ENCODE results near the gene SERAC1. TPM values are rescaled to one million over a fixed set of nuclear protein-coding genes. Genes with fewer than 3 reads are reported as not detected.
A peak's percentile ranks its signal among the peaks of the same experiment; 100 is the strongest.
"Not testable (repeated sequence)": the region's sequence is repeated elsewhere in the genome, so short reads cannot be mapped to it uniquely, and the experiment has no call there.

Gene SERAC1
- total RNA-seq, 8 experiments from 2014 or later, result 5.5 to 17.3 (median 10.1) TPM

GRCh38 chr6:158165919-158166416, 2.1 kb downstream of the SERAC1 start:
- H3K27ac ChIP-seq, result no peak overlapping the region
- H3K4me3 ChIP-seq, result no peak overlapping the region
- peaks cover 2 to 6% of the 10 kb centered on the region in 2 donors for H3K4me1 ChIP-seq (replicated peaks in 1 of 2)
- in situ Hi-C loops (cut with MboI; ENCODE audit: low pct_unique_long_range_greater_than_20kb in 2 of 9, low sequenced_read_pairs in 9 of 9, unreplicated experiment in 9 of 9), result no loop called here
- no peak for ATAC-seq (replicated peaks in 6 of 8)
- WGBS, 10 experiments, result 87 to 100% (median 100%) methylated on average over 1 of the region's 1 CpG; no CpG with 5 or more reads in 2 of the 10 experiments

- Histone ChIP-seq H3K4me3 (no peak overlapping the region), H3K4me1 (replicated peaks in 1 of 2) (peaks cover 2 to 6% of the 10 kb centered on the region in 2 donors), H3K27ac (no peak overlapping the region)
- 40 to 100% (median 85%) methylated on average over 1 to 3 of the region's 3 CpGs for WGBS, 10 experiments
- no peak for ATAC-seq (replicated peaks in 6 of 8)
- in situ Hi-C loops (cut with MboI; ENCODE audit: low pct_unique_long_range_greater_than_20kb in 2 of 9, low sequenced_read_pairs in 9 of 9, unreplicated experiment in 9 of 9), result no loop called here
Observed at GRCh38 chr6:158164579-158165170, 3.4 kb downstream of the SERAC1 start.

GRCh38 chr6:158161566-158162254, 6.4 kb downstream of the SERAC1 start:
- ATAC-seq (replicated peaks in 6 of 8), result peak in 3 of 8 experiments; percentile 62 to 95 (median 90)
- H3K27ac ChIP-seq, result no peak overlapping the region
- H3K4me1 ChIP-seq (replicated peaks in 1 of 2), result peaks cover 0 to 4% of the 10 kb centered on the region in 2 donors
- in situ Hi-C loops (cut with MboI; ENCODE audit: low pct_unique_long_range_greater_than_20kb in 2 of 9, low sequenced_read_pairs in 9 of 9, unreplicated experiment in 9 of 9), result no loop called here
- H3K4me3 ChIP-seq, result no peak overlapping the region
- 0 to 100% (median 67%) methylated on average over 1 to 5 of the region's 5 CpGs; no CpG with 5 or more reads in 1 of the 10 experiments for WGBS, 10 experiments

- in situ Hi-C loops (cut with MboI; ENCODE audit: low pct_unique_long_range_greater_than_20kb in 2 of 9, low sequenced_read_pairs in 9 of 9, unreplicated experiment in 9 of 9), result no loop called here
Observed at GRCh38 chr6:158160932-158161539, 7.0 kb downstream of the SERAC1 start.

GRCh38 chr6:158158748-158159147, 9.3 kb downstream of the SERAC1 start:
- Histone ChIP-seq H3K27ac (no peak overlapping the region), H3K4me1 (replicated peaks in 1 of 2) (no peaks in the 10 kb centered on the region), H3K4me3 (no peak overlapping the region)
- WGBS, 10 experiments, result 14 to 100% (median 70%) methylated on average over 1 to 2 of the region's 2 CpGs; no CpG with 5 or more reads in 1 of the 10 experiments
- in situ Hi-C loops (cut with MboI; ENCODE audit: low pct_unique_long_range_greater_than_20kb in 2 of 9, low sequenced_read_pairs in 9 of 9, unreplicated experiment in 9 of 9), result no loop called here
- peak in 1 of 8 experiments; percentile 46 for ATAC-seq (replicated peaks in 6 of 8)

More at GRCh38 chr6:158160932-158161539, 7.0 kb downstream of the SERAC1 start:
- H3K4me3 ChIP-seq, result no peak overlapping the region
- 67 to 100% (median 93%) methylated on average over 1 to 3 of the region's 3 CpGs; no CpG with 5 or more reads in 2 of the 10 experiments for WGBS, 10 experiments
- no peak overlapping the region for H3K27ac ChIP-seq
- no peak for ATAC-seq (replicated peaks in 6 of 8)
- H3K4me1 ChIP-seq (replicated peaks in 1 of 2), result no peaks in the 10 kb centered on the region

- in situ Hi-C loops (cut with MboI; ENCODE audit: low pct_unique_long_range_greater_than_20kb in 2 of 9, low sequenced_read_pairs in 9 of 9, unreplicated experiment in 9 of 9), result no loop called here
- 40 to 100% (median 71%) methylated on average over 1 to 2 of the region's 2 CpGs; no CpG with 5 or more reads in 3 of the 10 experiments for WGBS, 10 experiments
- H3K4me3 ChIP-seq, result no peak overlapping the region
- ATAC-seq (replicated peaks in 6 of 8), result no peak
- H3K4me1 ChIP-seq (replicated peaks in 1 of 2), result no peaks in the 10 kb centered on the region
- no peak overlapping the region for H3K27ac ChIP-seq
Observed at GRCh38 chr6:158158123-158158522, 9.9 kb downstream of the SERAC1 start.

GRCh38 chr6:158157064-158157764, 10.8 kb downstream of the SERAC1 start:
- ATAC-seq (replicated peaks in 6 of 8), result no peak
- WGBS, 10 experiments, result 85 to 100% (median 98%) methylated on average over 1 to 5 of the region's 5 CpGs

GRCh38 chr6:158154816-158155215, 13.2 kb downstream of the SERAC1 start:
- in situ Hi-C loops (cut with MboI; ENCODE audit: low pct_unique_long_range_greater_than_20kb in 2 of 9, low sequenced_read_pairs in 9 of 9, unreplicated experiment in 9 of 9), result no loop called here
- 40 to 100% (median 100%) methylated on average over 1 to 7 of the region's 8 CpGs; no CpG with 5 or more reads in 3 of the 10 experiments for WGBS, 10 experiments
- no peak for ATAC-seq (replicated peaks in 6 of 8)
- no peak overlapping the region for H3K4me3 ChIP-seq
- no peaks in the 10 kb centered on the region for H3K4me1 ChIP-seq (replicated peaks in 1 of 2)
- no peak overlapping the region for H3K27ac ChIP-seq

More at GRCh38 chr6:158157064-158157764, 10.8 kb downstream of the SERAC1 start:
- Histone ChIP-seq H3K4me3 (no peak overlapping the region), H3K27ac (no peak overlapping the region), H3K4me1 (replicated peaks in 1 of 2) (no peaks in the 10 kb centered on the region)
- in situ Hi-C loops (cut with MboI; ENCODE audit: low pct_unique_long_range_greater_than_20kb in 2 of 9, low sequenced_read_pairs in 9 of 9, unreplicated experiment in 9 of 9), result no loop called here

GRCh38 chr6:158153576-158153975, 14.5 kb downstream of the SERAC1 start:
- WGBS, 10 experiments, result 67 to 100% (median 89%) methylated on average over 1 to 3 of the region's 3 CpGs; no CpG with 5 or more reads in 4 of the 10 experiments
- Histone ChIP-seq H3K4me1 (replicated peaks in 1 of 2) (no peaks in the 10 kb centered on the region), H3K4me3 (no peak overlapping the region), H3K27ac (no peak overlapping the region)
- in situ Hi-C loops (cut with MboI; ENCODE audit: low pct_unique_long_range_greater_than_20kb in 2 of 9, low sequenced_read_pairs in 9 of 9, unreplicated experiment in 9 of 9), result no loop called here
- no peak for ATAC-seq (replicated peaks in 6 of 8)

- ATAC-seq (replicated peaks in 6 of 8), result no peak
- WGBS, 10 experiments, result 83 to 98% (median 91%) methylated on average over 1 to 4 of the region's 4 CpGs; no CpG with 5 or more reads in 2 of the 10 experiments
- H3K27ac ChIP-seq, result no peak overlapping the region
- in situ Hi-C loops (cut with MboI; ENCODE audit: low pct_unique_long_range_greater_than_20kb in 2 of 9, low sequenced_read_pairs in 9 of 9, unreplicated experiment in 9 of 9), result no loop called here
- H3K4me3 ChIP-seq, result no peak overlapping the region
- no peaks in the 10 kb centered on the region for H3K4me1 ChIP-seq (replicated peaks in 1 of 2)
Observed at GRCh38 chr6:158152659-158153058, 15.4 kb downstream of the SERAC1 start.

GRCh38 chr6:158152025-158152424, 16.0 kb downstream of the SERAC1 start:
- 86 to 100% (median 97%) methylated on average over 2 to 5 of the region's 7 CpGs; no CpG with 5 or more reads in 3 of the 10 experiments for WGBS, 10 experiments
- H3K4me3 ChIP-seq; H3K27ac ChIP-seq; in situ Hi-C loops (cut with MboI; ENCODE audit: low pct_unique_long_range_greater_than_20kb in 2 of 9, low sequenced_read_pairs in 9 of 9, unreplicated experiment in 9 of 9); ATAC-seq (replicated peaks in 6 of 8); H3K4me1 ChIP-seq (replicated peaks in 1 of 2): not testable (repeated sequence)

GRCh38 chr6:158150701-158151100, 17.4 kb downstream of the SERAC1 start:
- in situ Hi-C loops (cut with MboI; ENCODE audit: low pct_unique_long_range_greater_than_20kb in 2 of 9, low sequenced_read_pairs in 9 of 9, unreplicated experiment in 9 of 9), result no loop called here
- H3K27ac ChIP-seq, result no peak overlapping the region
- no peaks in the 10 kb centered on the region for H3K4me1 ChIP-seq (replicated peaks in 1 of 2)
- WGBS, 10 experiments, result 72 to 100% (median 90%) methylated on average over 1 to 5 of the region's 5 CpGs; no CpG with 5 or more reads in 2 of the 10 experiments
- ATAC-seq (replicated peaks in 6 of 8), result peak in 1 of 8 experiments; percentile 66
- H3K4me3 ChIP-seq, result no peak overlapping the region

Measured in motor neuron (in vitro differentiated cells).